HG03457 (cell line): ENCODE data around the gene CCDC183.
"Not testable (repeated sequence)": the region's sequence is repeated elsewhere in the genome, so short reads cannot be mapped to it uniquely, and the experiment has no call there.

Source experiments
- ATAC-seq: cut with Tn5 transposase; IDR thresholded peaks from one replicate; pipeline ENCODE4 v1.9.1; 2021; ENCODE audit warnings: moderate number of reproducible peaks; ENCODE audit not compliant: unreplicated experiment

CCDC183 gene

DNA sequence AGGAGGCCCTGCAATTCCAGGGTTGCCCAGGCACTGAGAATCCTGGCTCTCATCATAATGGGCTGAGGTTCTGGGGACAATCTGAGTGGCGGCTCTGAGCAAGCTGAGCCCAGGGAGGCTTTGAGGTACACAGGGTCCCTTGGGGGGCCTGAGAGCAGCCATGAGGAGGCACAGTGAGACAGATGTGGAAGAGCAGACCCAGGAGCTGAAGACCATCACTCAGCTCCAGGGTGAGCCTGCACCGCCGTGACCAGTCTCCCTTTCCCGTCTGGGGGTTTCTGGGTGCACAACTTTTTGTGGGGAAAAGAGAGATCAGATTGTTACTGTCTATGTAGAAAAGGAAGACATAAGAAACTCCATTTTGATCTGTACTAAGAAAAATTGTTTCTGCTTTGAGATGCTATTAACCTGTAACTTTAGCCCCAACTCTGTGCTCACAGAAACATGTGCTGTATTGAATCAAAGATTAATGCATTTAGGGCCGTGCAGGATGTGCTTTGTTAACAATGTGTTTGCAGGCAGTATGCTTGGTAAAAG is at the start of gene CCDC183:
CCDC183 (plus strand) TSS at position 101 of the 537 bp plus-strand sequence; CDS start at position 161, 60 bp downstream.
- ATAC-seq = no peak

GRCh38 chr9:136746621-136747020 is 49.5 kb upstream of the CCDC183 start:
- ATAC-seq = no peak

GRCh38 chr9:136747161-136748060 is 48.7 kb upstream of the CCDC183 start:
- ATAC-seq = no peak

DNA sequence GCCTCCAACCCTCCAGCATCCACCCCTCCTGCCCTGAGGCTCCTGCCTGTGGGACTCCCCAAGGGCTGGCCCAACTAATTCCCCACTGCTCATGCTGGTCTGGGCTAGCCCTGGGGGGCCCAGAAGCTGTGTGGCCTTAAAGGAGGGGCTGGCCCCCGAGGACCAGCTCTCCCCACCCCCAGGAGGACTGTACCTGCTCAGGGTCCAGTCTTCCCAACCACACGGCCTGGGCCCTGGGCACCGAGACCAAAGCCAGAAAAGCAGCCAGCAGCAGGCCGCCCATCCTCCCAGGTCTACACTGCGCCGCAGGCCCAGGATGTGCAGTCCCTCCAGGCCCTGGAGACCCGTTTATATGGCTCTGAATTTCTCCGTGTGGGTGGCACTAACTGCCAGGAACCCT is 47.9 kb upstream of the CCDC183 start, which contains the start of gene LCN6:
LCN6 (minus strand) TSS at position 325 of the 400 bp plus-strand sequence; CDS start at position 283, 42 bp downstream.
- ATAC-seq = no peak

- no peak for ATAC-seq
Observed at GRCh38 chr9:136748666-136749611, 47.2 kb upstream of the CCDC183 start.

DNA sequence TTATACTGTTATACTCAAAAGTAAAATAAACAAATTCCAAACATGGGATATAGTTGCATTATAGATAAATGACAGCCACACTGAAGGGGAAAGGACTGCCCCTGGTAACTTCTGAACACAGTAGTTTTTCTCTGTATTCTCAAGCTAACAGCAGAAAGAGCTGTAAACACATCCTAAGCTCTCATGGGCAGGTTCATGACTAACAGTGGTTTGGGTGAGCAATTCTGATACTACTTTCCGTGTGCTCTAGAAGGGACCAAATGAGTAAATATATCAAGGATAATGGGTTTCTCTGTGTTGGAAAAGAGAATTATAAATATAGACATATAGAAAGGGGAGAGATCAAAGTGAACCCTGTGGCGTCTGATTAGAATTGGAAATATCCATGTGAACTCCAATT is 45.6 kb upstream of the CCDC183 start:
- ATAC-seq = no peak

GRCh38 chr9:136751244-136751643 is 44.9 kb upstream of the CCDC183 start:
- no peak for ATAC-seq

GRCh38 chr9:136751814-136752213 is 44.3 kb upstream of the CCDC183 start:
- ATAC-seq = no peak

GRCh38 chr9:136753371-136754058 is 42.6 kb upstream of the CCDC183 start:
- no peak for ATAC-seq

GRCh38 chr9:136754059-136754572 is 42.0 kb upstream of the CCDC183 start:
- ATAC-seq = no peak

GRCh38 chr9:136754626-136755301 is 41.4 kb upstream of the CCDC183 start:
- no peak for ATAC-seq

GRCh38 chr9:136755302-136756133 is 40.6 kb upstream of the CCDC183 start:
- not testable (repeated sequence) for ATAC-seq

DNA sequence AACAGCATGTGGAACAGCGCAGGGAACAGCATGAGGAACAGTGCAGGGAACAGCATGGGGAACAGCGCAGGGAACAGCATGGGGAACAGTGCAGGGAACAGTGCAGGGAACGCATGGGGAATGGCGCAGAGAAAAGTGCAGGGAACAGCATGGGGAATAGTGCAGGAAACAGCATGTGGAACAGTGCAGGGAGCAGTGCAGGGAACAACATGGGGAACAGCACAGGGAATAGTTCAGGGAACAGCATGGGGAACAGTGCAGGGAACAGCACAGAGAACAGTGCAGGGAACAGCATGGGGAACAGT is 40.1 kb upstream of the CCDC183 start:
- no peak for ATAC-seq

DNA sequence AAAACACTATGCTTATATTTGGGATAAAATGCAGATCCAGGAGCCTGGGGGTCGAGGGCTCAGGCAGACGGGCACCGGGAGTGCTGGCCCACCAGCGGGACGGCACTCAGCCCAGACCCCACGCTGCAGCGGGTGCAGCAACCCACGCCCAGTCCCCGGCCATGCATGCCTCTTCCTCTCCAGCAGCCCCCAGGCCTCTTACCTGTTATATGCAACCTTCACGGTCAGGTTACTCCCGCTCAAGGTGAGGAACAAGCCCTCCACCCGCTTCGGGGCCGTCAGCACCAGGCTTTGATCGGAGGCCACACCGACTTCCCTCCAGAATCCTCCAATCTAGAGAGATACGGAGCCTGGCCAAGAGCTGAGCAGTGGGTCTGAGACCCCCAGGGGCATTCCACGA is 39.3 kb upstream of the CCDC183 start:
- no peak for ATAC-seq

GRCh38 chr9:136757328-136757727 is 38.8 kb upstream of the CCDC183 start:
- no peak for ATAC-seq

DNA sequence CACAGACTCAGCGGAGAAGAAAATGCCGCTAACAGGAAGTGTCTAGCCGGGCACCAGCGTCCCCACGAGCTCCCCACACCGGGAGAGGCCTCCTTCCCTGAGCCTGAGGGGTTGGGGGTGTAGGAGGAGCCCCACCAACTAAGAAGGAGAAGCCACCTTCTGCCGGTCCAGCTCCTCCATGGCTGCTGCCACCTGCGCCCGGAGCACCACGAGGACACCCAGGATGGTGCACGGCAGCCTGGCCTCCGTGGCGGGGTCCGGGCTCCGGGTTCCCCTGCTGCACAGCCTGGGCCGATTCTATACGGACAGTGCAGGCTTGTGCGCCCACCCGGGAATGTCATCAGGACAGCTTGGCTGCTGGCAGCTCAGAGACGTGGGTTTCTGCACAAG is 38.4 kb upstream of the CCDC183 start:
- ATAC-seq = no peak

GRCh38 chr9:136759001-136759400 is 37.1 kb upstream of the CCDC183 start:
- ATAC-seq = no peak

- ATAC-seq = no peak
Observed at GRCh38 chr9:136759436-136760325, 36.5 kb upstream of the CCDC183 start.
